Measurements from ENCODE around the gene IGFBPL1.

The IGFBPL1 gene

GRCh38 chr9:38437193-38437823, 13.1 kb upstream of the IGFBPL1 start:
- H3K4me3 ChIP-seq (ENCODE audit: low read depth, low read length) = no peak overlapping the region
- TF ChIP-seq CTCF (IDR thresholded peaks at IDR 0.05; ENCODE audit: low read depth, low read length) = no peak

GRCh38 chr9:38436708-38437107, 12.5 kb upstream of the IGFBPL1 start:
- no peak overlapping the region for H3K4me3 ChIP-seq (ENCODE audit: low read depth, low read length)
- TF ChIP-seq CTCF (IDR thresholded peaks at IDR 0.05; ENCODE audit: low read depth, low read length) = no peak

GRCh38 chr9:38435521-38435920, 11.3 kb upstream of the IGFBPL1 start:
- no peak for TF ChIP-seq CTCF (IDR thresholded peaks at IDR 0.05; ENCODE audit: low read depth, low read length)
- H3K4me3 ChIP-seq (ENCODE audit: low read depth, low read length) = no peak overlapping the region

GRCh38 chr9:38434853-38435252, 10.6 kb upstream of the IGFBPL1 start:
- no peak overlapping the region for H3K4me3 ChIP-seq (ENCODE audit: low read depth, low read length)
- no peak for TF ChIP-seq CTCF (IDR thresholded peaks at IDR 0.05; ENCODE audit: low read depth, low read length)

- TF ChIP-seq CTCF (IDR thresholded peaks at IDR 0.05; ENCODE audit: low read depth, low read length) = no peak
- no peak overlapping the region for H3K4me3 ChIP-seq (ENCODE audit: low read depth, low read length)
Measured at GRCh38 chr9:38434365-38434764, 10.1 kb upstream of the IGFBPL1 start.

- no peak overlapping the region for H3K4me3 ChIP-seq (ENCODE audit: low read depth, low read length)
- peak; percentile 46 for TF ChIP-seq CTCF (IDR thresholded peaks at IDR 0.05; ENCODE audit: low read depth, low read length)
Measured at GRCh38 chr9:38432922-38433510, 8.8 kb upstream of the IGFBPL1 start.

GRCh38 chr9:38431116-38431515, 6.9 kb upstream of the IGFBPL1 start:
- H3K4me3 ChIP-seq (ENCODE audit: low read depth, low read length) = no peak overlapping the region
- TF ChIP-seq CTCF (IDR thresholded peaks at IDR 0.05; ENCODE audit: low read depth, low read length) = no peak

Data from WI38 (cell line).